Cardiac muscle cell (in vitro differentiated cells and primary cell): ENCODE measurements around the gene CRACR2A. TPM values are rescaled to one million over a fixed set of nuclear protein-coding genes. Genes with fewer than 3 reads are reported as not detected.

Experiments used
- DNase-seq, 2 donors: peaks; one replicate each; pipeline versions ENCODE4 v3.0.0 to v3.0.0-alpha.2; 2010 to 2017; ENCODE audit warnings: low read depth in 1 of 2, low spot score in 1 of 2
- H3K27ac ChIP-seq: fragments of 200-600 bp; sonication (generic); 2 replicates; pipeline ENCODE4 v1.5.1; 2016
- H3K27me3 ChIP-seq: fragments of 200-600 bp; sonication (generic); 2 replicates; pipeline ENCODE4 v1.6.0; 2016; ENCODE audit warnings: control low read depth
- H3K36me3 ChIP-seq: fragments of 200-600 bp; sonication (generic); 2 replicates; pipeline ENCODE4 v1.5.1; 2016; ENCODE audit warnings: control low read depth
- H3K4me1 ChIP-seq: fragments of 200-600 bp; sonication (generic); 2 replicates; pipeline ENCODE4 v1.8.1; 2017; ENCODE audit warnings: low read depth, mild to moderate bottlenecking, mixed run types
- H3K4me3 ChIP-seq: fragments of 200-600 bp; sonication (generic); 2 replicates; pipeline ENCODE4 v1.5.1; 2016; ENCODE audit warnings: mild to moderate bottlenecking
- H3K9me3 ChIP-seq: fragments of 200-600 bp; sonication (generic); 2 replicates; pipeline ENCODE4 v1.5.1; 2017; ENCODE audit warnings: low read depth, mild to moderate bottlenecking, control low read depth
- CTCF ChIP-seq: IDR thresholded peaks from 2 replicates; pipeline ENCODE4 v1.5.1; 2012; ENCODE audit warnings: low read depth, mild to moderate bottlenecking, low read length
- polyA plus RNA-seq: library from polyadenylated mRNA; unstranded; fragments of >200 nt; fragmentation: Nextera tagmentation; extraction: Ambion mirVana; gene quantifications from 2 replicates; pipeline ENCODE4 v1.2.1, GENCODE V29; 2016
- total RNA-seq: library from RNA; depleted of rRNA; stranded (reverse); fragments of >200 nt; gene quantifications from 2 replicates; pipeline ENCODE4 v1.2.3, GENCODE V29; 2016

The CRACR2A gene
- total and polyA plus RNA-seq, 2 experiments from 2014 or later: 1.3 TPM; not detected in 1

- no peaks in the 10 kb centered on the region for H3K9me3 ChIP-seq
- no peak for DNase-seq
- no peaks in the 10 kb centered on the region for H3K36me3 ChIP-seq
- H3K27ac ChIP-seq: no peak overlapping the region
- TF ChIP-seq CTCF: no peak
- no peaks in the 10 kb centered on the region for H3K4me1 ChIP-seq
- H3K27me3 ChIP-seq: no peaks in the 10 kb centered on the region
- H3K4me3 ChIP-seq: no peak overlapping the region
Measured at GRCh38 chr12:3715999-3716398, 36.9 kb downstream of the CRACR2A start.

- Histone ChIP-seq H3K4me1 (no peaks in the 10 kb centered on the region), H3K27me3 (no peaks in the 10 kb centered on the region), H3K36me3 (no peaks in the 10 kb centered on the region), H3K27ac (no peak overlapping the region), H3K9me3 (no peaks in the 10 kb centered on the region), H3K4me3 (no peak overlapping the region)
- DNase-seq: no peak
- no peak for TF ChIP-seq CTCF
Measured at GRCh38 chr12:3713947-3714346, 39.0 kb downstream of the CRACR2A start.

- no peak for DNase-seq
- no peaks in the 10 kb centered on the region for H3K27me3 ChIP-seq
- H3K27ac ChIP-seq: no peak overlapping the region
- H3K36me3 ChIP-seq: no peaks in the 10 kb centered on the region
- H3K9me3 ChIP-seq: no peaks in the 10 kb centered on the region
- no peak for TF ChIP-seq CTCF
- H3K4me3 ChIP-seq: no peak overlapping the region
- H3K4me1 ChIP-seq: no peaks in the 10 kb centered on the region
Measured at GRCh38 chr12:3713483-3713882, 39.4 kb downstream of the CRACR2A start.

GRCh38 chr12:3712209-3712992 lies 40.5 kb downstream of the CRACR2A start:
- no peaks in the 10 kb centered on the region for H3K4me1 ChIP-seq
- TF ChIP-seq CTCF: no peak
- no peak overlapping the region for H3K27ac ChIP-seq
- H3K27me3 ChIP-seq: no peaks in the 10 kb centered on the region
- H3K9me3 ChIP-seq: no peaks in the 10 kb centered on the region
- H3K4me3 ChIP-seq: no peak overlapping the region
- no peak for DNase-seq
- H3K36me3 ChIP-seq: no peaks in the 10 kb centered on the region

GRCh38 chr12:3705354-3705675 lies 47.6 kb downstream of the CRACR2A start:
- no peak for DNase-seq
- Histone ChIP-seq H3K27me3 (peaks cover 4% of the 10 kb centered on the region), H3K9me3 (no peaks in the 10 kb centered on the region), H3K27ac (no peak overlapping the region), H3K4me1 (no peaks in the 10 kb centered on the region), H3K36me3 (no peaks in the 10 kb centered on the region), H3K4me3 (no peak overlapping the region)
- no peak for TF ChIP-seq CTCF
